Osteoblast (primary cell): ENCODE data around the gene HSF5. TPM values are rescaled to one million over a fixed set of nuclear protein-coding genes. Genes with fewer than 3 reads are reported as not detected.

Experiments used
- DNase-seq: peaks from one replicate; pipeline ENCODE4 v3.0.0; 2011; ENCODE audit warnings: low spot score, mixed read lengths; ENCODE audit not compliant: insufficient read length; ENCODE audit errors: missing footprints
- H2AFZ ChIP-seq: 2 replicates; pipeline ENCODE4 v1.6.0; 2011; ENCODE audit warnings: mild to moderate bottlenecking, low read length
- H3K27ac ChIP-seq: 2 replicates; pipeline ENCODE4 v1.5.1; 2011; ENCODE audit warnings: mild to moderate bottlenecking, low read depth, low read length, moderate library complexity
- H3K27me3 ChIP-seq: 2 replicates; pipeline ENCODE4 v1.6.0; 2012; ENCODE audit warnings: mild to moderate bottlenecking, control low read depth, inconsistent platforms, low read length, moderate library complexity; ENCODE audit not compliant: insufficient read depth
- H3K36me3 ChIP-seq: 2 replicates; pipeline ENCODE4 v1.5.1; 2011; ENCODE audit warnings: mild to moderate bottlenecking, low read length, control low read depth, moderate library complexity; ENCODE audit not compliant: insufficient read depth
- H3K4me1 ChIP-seq: 2 replicates; pipeline ENCODE4 v1.5.1; 2011; ENCODE audit warnings: mild to moderate bottlenecking, low read length, control low read depth, moderate library complexity; ENCODE audit not compliant: insufficient read depth
- H3K4me2 ChIP-seq: 2 replicates; pipeline ENCODE4 v1.6.0; 2011; ENCODE audit warnings: mild to moderate bottlenecking, low read length; ENCODE audit not compliant: insufficient read depth
- H3K4me3 ChIP-seq: fragments of 200-600 bp; sonication (generic); 3 replicates; pipeline ENCODE4 v1.5.1; 2012; ENCODE audit warnings: mild to moderate bottlenecking, low read length, inconsistent platforms; ENCODE audit not compliant: insufficient read depth
- H3K79me2 ChIP-seq: 2 replicates; pipeline ENCODE4 v1.6.0; 2012; ENCODE audit warnings: mild to moderate bottlenecking, low read length, control low read depth, inconsistent platforms; ENCODE audit not compliant: insufficient read depth
- H3K9me3 ChIP-seq: 2 replicates; pipeline ENCODE4 v1.5.1; 2011; ENCODE audit warnings: low read depth, low read length, control low read depth
- H4K20me1 ChIP-seq: 2 replicates; pipeline ENCODE4 v1.6.0; 2012; ENCODE audit warnings: mild to moderate bottlenecking, low read length, control low read depth; ENCODE audit not compliant: insufficient read depth
- total RNA-seq: library from RNA; depleted of rRNA; stranded (reverse); fragments of >200 nt; gene quantifications from 2 replicates; pipeline ENCODE4 v1.2.3, GENCODE V29; 2012
- TF ChIP-seq, protein P1 (sequence below): IDR thresholded peaks from 2 replicates; pipeline ENCODE4 v1.5.1; 2011; ENCODE audit warnings: mild to moderate bottlenecking, low read depth, low read length, moderate library complexity; ENCODE audit errors: extremely low read depth

Gene HSF5
- total RNA-seq, 1 donor = under 0.01 TPM

DNA sequence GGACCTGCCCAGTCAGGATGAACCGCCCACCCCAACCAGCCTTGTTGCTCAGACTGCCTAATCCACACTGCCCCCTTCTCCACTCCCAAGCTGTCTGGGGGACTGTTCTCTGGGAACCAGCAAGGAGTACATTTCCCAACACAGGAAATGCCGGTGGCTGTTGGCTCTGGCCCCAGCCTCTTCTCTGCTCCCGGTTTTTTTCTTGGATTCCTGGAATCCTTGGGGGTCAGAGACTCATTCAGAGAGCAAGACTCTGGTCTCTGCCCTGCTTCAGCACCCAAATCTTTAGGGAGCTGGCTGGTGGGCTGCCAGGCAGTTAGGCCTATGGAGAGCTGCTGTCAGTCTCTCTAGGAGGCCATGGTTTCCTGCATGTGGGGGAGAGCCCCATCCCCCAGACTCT is 37.0 kb upstream of the HSF5 start:
- H3K27ac ChIP-seq = peak overlapping the region; percentile 19
- H3K9me3 ChIP-seq = no peaks in the 10 kb centered on the region
- no peaks in the 10 kb centered on the region for H3K27me3 ChIP-seq
- H4K20me1 ChIP-seq = no peaks in the 10 kb centered on the region
- no peaks in the 10 kb centered on the region for H3K79me2 ChIP-seq
- H3K4me2 ChIP-seq = peak overlapping the region; percentile 54
- H3K36me3 ChIP-seq = no peaks in the 10 kb centered on the region
- peak; percentile 94 for DNase-seq
- H3K4me3 ChIP-seq = peak overlapping the region; percentile 21
- H2AFZ ChIP-seq = peak overlapping the region; percentile 5
- H3K4me1 ChIP-seq = peaks cover 36% of the 10 kb centered on the region
- TF ChIP-seq, protein P1, sequence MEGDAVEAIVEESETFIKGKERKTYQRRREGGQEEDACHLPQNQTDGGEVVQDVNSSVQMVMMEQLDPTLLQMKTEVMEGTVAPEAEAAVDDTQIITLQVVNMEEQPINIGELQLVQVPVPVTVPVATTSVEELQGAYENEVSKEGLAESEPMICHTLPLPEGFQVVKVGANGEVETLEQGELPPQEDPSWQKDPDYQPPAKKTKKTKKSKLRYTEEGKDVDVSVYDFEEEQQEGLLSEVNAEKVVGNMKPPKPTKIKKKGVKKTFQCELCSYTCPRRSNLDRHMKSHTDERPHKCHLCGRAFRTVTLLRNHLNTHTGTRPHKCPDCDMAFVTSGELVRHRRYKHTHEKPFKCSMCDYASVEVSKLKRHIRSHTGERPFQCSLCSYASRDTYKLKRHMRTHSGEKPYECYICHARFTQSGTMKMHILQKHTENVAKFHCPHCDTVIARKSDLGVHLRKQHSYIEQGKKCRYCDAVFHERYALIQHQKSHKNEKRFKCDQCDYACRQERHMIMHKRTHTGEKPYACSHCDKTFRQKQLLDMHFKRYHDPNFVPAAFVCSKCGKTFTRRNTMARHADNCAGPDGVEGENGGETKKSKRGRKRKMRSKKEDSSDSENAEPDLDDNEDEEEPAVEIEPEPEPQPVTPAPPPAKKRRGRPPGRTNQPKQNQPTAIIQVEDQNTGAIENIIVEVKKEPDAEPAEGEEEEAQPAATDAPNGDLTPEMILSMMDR = no peak

DNA sequence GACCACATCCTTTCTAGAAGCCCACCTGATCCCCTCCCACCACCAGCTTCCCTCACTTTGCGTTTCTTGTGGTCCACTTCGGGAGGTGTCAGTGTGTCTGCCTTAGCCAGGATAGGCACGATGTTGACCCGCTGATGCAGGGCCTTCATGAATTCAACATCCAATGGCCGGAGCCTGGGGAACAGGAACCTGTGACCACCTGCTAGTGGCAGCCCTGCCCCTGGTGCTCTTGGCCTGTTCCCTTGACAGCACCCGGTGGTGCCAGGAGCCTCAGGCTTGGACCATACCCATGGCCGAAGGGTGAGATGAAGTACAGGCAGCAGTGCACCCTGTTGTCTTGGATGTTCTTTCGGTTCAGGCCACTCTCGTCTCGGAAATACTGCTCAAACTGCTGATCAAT is 33.5 kb upstream of the HSF5 start:
- Histone ChIP-seq H3K36me3 (no peaks in the 10 kb centered on the region), H3K4me2 (no peak overlapping the region), H3K9me3 (no peaks in the 10 kb centered on the region), H3K27me3 (no peaks in the 10 kb centered on the region), H2AFZ (no peak overlapping the region), H4K20me1 (no peaks in the 10 kb centered on the region), H3K4me3 (no peak overlapping the region), H3K27ac (no peak overlapping the region), H3K4me1 (peaks cover 28% of the 10 kb centered on the region), H3K79me2 (no peaks in the 10 kb centered on the region)
- DNase-seq = no peak
- TF ChIP-seq, protein P1 = no peak

DNA sequence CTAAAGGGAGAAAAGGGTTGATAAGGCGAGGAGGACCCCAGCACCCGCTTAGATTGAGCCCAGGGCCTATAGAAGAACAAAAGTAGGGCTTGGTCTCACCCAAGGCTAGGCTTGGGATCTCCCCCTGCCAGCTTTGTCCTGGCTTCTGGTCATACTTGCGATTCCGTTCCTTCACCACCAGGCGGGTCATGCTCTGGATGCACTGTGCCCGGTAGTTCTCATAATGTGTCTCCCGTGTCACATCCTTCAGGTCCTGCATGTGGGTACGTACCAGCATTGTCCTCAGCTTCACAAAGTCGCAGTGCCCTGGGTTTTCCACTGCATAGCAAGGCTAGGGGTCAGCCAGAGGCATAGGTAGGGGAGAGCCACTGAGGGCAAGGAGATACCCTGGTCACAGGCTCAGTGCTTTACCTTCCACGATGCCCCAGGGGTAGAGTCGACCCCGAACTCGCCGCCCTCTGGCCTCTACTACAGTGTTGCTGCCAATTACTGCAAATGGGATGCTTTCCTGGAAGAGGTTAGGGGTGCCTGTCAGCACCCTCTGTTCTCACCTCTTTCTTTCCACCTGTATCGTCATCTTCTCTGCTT is 32.7 kb upstream of the HSF5 start:
- H4K20me1 ChIP-seq = no peaks in the 10 kb centered on the region
- no peaks in the 10 kb centered on the region for H3K79me2 ChIP-seq
- no peak overlapping the region for H2AFZ ChIP-seq
- H3K27ac ChIP-seq = no peak overlapping the region
- TF ChIP-seq, protein P1 = peak; percentile 61
- no peaks in the 10 kb centered on the region for H3K9me3 ChIP-seq
- no peaks in the 10 kb centered on the region for H3K27me3 ChIP-seq
- DNase-seq = peak; percentile 81
- no peak overlapping the region for H3K4me2 ChIP-seq
- H3K36me3 ChIP-seq = no peaks in the 10 kb centered on the region
- H3K4me1 ChIP-seq = peaks cover 24% of the 10 kb centered on the region
- no peak overlapping the region for H3K4me3 ChIP-seq

DNA sequence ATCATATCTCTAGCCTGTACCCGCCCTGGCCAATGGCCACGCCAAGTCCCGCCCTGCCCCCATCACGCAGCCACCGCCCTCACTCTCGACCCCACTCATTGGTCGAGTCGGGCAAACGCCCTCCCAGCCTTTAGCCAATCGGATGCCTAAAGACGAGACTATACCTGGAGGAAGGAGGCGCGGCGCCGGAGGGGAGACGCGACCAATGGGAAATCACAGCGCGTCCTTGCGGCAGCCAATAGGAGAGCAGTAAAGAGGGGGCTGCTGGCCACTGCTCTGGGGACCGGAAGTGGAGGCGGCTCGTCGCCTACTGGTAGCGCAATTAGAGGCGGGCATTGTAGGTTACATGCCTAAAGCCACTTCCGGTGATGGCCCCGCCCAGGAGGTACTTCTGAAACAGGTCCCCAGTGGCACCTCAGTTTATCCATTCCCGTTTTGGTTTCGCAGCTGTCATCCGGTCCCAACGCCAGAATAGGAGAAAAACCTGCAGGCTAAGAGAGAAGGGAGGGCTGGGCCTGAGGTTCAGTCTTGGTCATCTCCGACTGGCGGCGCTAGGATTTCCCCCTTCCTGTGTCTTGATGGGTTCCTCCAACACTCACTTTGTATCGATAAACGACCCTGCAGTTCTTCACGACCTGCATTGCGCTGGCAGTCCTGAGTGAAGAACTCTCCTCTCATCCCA is 29.9 kb upstream of the HSF5 start:
- peak overlapping the region; percentile 97 for H3K4me2 ChIP-seq
- H3K4me3 ChIP-seq = peak overlapping the region; percentile 89
- no peaks in the 10 kb centered on the region for H3K9me3 ChIP-seq
- no peaks in the 10 kb centered on the region for H3K27me3 ChIP-seq
- peaks cover 4% of the 10 kb centered on the region for H4K20me1 ChIP-seq
- H3K4me1 ChIP-seq = peaks cover 19% of the 10 kb centered on the region
- TF ChIP-seq, protein P1 = no peak
- DNase-seq = peak; percentile 99
- H2AFZ ChIP-seq = peak overlapping the region; percentile 98
- peak overlapping the region; percentile 84 for H3K27ac ChIP-seq
- peaks cover 8% of the 10 kb centered on the region for H3K79me2 ChIP-seq
- H3K36me3 ChIP-seq = no peaks in the 10 kb centered on the region
